PC-9 (cell line): ENCODE data around the gene SOS1.

Experiments used
- CTCF ChIP-seq: fragments of 200-600 bp; sonication (generic); conservative IDR thresholded peaks from 2 replicates; pipeline ENCODE4 v1.6.1; 2017; ENCODE audit warnings: mixed run types, antibody characterized with exemption, mild to moderate bottlenecking, moderate library complexity
- EZH2 ChIP-seq: fragments of 200-600 bp; sonication (generic); IDR thresholded peaks from 2 replicates; pipeline ENCODE4 v1.8.0; 2017; ENCODE audit warnings: antibody characterized with exemption, low read depth

GRCh38 chr2:39015424-39015823 lies 105.4 kb downstream of the SOS1 start:
- TF ChIP-seq CTCF (no peak), EZH2 (no peak)
